Measurements from ENCODE around the gene CYBC1.

DNA sequence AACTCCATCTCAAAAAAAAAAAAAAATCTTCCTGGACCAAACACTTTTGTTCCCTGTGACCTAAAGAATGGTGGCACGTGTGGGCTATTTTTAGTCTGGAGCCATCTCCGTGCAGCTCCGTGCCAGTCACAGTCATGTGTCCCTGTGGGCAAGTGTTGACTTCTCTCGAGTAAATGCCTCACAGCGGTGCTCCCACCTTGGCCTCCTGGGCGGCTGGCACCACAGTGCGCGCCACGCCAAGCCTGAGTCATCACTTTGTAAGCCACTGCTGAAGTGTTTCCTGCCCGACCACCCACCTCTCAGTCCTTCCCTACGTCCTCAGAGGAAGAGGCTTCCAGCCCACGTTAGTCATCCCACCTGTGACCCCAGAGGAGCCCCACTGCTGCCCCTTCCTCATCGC is 43.3 kb downstream of the CYBC1 start:
- TF ChIP-seq, protein P1, sequence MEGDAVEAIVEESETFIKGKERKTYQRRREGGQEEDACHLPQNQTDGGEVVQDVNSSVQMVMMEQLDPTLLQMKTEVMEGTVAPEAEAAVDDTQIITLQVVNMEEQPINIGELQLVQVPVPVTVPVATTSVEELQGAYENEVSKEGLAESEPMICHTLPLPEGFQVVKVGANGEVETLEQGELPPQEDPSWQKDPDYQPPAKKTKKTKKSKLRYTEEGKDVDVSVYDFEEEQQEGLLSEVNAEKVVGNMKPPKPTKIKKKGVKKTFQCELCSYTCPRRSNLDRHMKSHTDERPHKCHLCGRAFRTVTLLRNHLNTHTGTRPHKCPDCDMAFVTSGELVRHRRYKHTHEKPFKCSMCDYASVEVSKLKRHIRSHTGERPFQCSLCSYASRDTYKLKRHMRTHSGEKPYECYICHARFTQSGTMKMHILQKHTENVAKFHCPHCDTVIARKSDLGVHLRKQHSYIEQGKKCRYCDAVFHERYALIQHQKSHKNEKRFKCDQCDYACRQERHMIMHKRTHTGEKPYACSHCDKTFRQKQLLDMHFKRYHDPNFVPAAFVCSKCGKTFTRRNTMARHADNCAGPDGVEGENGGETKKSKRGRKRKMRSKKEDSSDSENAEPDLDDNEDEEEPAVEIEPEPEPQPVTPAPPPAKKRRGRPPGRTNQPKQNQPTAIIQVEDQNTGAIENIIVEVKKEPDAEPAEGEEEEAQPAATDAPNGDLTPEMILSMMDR (IDR thresholded peaks at IDR 0.05) = no peak
- no peak for TF ChIP-seq POLR2A (IDR thresholded peaks at IDR 0.05)
